ENCODE data around the gene GTF3C4. TPM values are rescaled to one million over a fixed set of nuclear protein-coding genes. Genes with fewer than 3 reads are reported as not detected.

GTF3C4 gene
- total and polyA plus RNA-seq, 4 donors = 3.1 to 18.7 (median 10.8) TPM

DNA sequence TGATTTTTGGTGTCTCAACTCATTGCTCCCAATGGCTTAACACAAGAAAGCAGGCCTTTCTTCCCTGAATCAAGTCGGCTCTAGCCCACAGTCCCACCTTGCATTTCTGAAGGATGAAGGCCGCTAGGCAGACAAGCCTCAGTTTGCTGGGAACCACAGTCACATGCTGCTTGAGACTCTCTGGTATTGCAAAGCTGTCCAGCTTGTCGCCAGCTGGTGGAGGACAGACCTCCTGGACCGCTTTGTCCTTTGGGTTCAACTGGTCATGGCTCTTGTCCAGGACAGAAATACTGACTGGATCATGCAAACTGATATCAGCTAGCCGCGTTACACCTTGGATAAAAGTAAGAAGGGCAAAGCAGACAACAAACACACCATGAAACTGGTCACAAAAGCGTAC, 23.5 kb upstream of the GTF3C4 start:
- ATAC-seq (ENCODE audit: insufficient read depth, low FRiP score) (no peak), DNase-seq (no peak)
- no peak overlapping the region for H3K4me3 ChIP-seq
- 95 to 99% methylated on average over 7 of the region's 7 CpGs for WGBS, 2 donors
- no peak overlapping the region for H3K9ac ChIP-seq (ENCODE audit: insufficient read depth in 1 of 2, low read length in 2 of 2)
- H3K4me1 ChIP-seq (ENCODE audit: control insufficient read depth in 5 of 5, insufficient read depth in 5 of 5, low read length in 5 of 5) = no peaks in the 10 kb centered on the region
- H3K36me3 ChIP-seq (ENCODE audit: control insufficient read depth in 4 of 4, insufficient read depth in 4 of 4, low read length in 4 of 4) = peaks cover 35 to 70% (median 39%) of the 10 kb centered on the region in 4 donors
- TF ChIP-seq, protein P1, sequence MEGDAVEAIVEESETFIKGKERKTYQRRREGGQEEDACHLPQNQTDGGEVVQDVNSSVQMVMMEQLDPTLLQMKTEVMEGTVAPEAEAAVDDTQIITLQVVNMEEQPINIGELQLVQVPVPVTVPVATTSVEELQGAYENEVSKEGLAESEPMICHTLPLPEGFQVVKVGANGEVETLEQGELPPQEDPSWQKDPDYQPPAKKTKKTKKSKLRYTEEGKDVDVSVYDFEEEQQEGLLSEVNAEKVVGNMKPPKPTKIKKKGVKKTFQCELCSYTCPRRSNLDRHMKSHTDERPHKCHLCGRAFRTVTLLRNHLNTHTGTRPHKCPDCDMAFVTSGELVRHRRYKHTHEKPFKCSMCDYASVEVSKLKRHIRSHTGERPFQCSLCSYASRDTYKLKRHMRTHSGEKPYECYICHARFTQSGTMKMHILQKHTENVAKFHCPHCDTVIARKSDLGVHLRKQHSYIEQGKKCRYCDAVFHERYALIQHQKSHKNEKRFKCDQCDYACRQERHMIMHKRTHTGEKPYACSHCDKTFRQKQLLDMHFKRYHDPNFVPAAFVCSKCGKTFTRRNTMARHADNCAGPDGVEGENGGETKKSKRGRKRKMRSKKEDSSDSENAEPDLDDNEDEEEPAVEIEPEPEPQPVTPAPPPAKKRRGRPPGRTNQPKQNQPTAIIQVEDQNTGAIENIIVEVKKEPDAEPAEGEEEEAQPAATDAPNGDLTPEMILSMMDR (IDR thresholded peaks at IDR 0.05; ENCODE audit: control extremely low read depth, extremely low read depth) = no peak
- no peak overlapping the region for H3K27ac ChIP-seq (ENCODE audit: low read depth in 1 of 2, low read length in 1 of 2)
- H3K27me3 ChIP-seq (ENCODE audit: control insufficient read depth in 3 of 3, insufficient read depth in 3 of 3, low read length in 2 of 3) = no peaks in the 10 kb centered on the region
- peaks cover 0 to 3% (median 0%) of the 10 kb centered on the region in 4 donors for H3K9me3 ChIP-seq (ENCODE audit: control insufficient read depth in 4 of 4, insufficient read depth in 3 of 4, low read length in 3 of 4)

DNA sequence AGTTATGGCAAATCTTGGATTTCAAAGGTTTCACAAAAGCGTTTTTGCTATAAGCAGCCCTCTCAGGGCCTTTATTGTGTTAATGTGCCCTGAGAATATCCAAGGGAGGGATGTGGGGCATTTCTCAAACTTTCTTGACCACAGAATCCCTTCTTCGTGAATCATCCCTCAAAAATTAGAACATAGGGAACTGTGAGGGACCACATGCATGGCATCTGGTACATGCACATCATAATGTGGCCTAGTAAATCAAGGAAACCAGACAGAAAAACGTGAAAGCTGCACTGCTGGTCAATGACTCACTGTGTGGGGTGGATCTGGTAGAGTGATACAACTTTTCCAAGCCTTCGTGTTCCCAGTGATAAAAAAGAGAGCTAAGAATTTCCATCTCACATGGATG, 22.9 kb upstream of the GTF3C4 start:
- Histone ChIP-seq H3K27me3 (ENCODE audit: control insufficient read depth in 3 of 3, insufficient read depth in 3 of 3, low read length in 2 of 3) (no peaks in the 10 kb centered on the region), H3K4me3 (no peak overlapping the region), H3K36me3 (ENCODE audit: control insufficient read depth in 4 of 4, insufficient read depth in 4 of 4, low read length in 4 of 4) (peaks cover 35 to 66% (median 40%) of the 10 kb centered on the region in 4 donors), H3K9me3 (ENCODE audit: control insufficient read depth in 4 of 4, insufficient read depth in 3 of 4, low read length in 3 of 4) (peaks cover 0 to 3% (median 0%) of the 10 kb centered on the region in 4 donors), H3K27ac (ENCODE audit: low read depth in 1 of 2, low read length in 1 of 2) (no peak overlapping the region), H3K4me1 (ENCODE audit: control insufficient read depth in 5 of 5, insufficient read depth in 5 of 5, low read length in 5 of 5) (no peaks in the 10 kb centered on the region), H3K9ac (ENCODE audit: insufficient read depth in 1 of 2, low read length in 2 of 2) (no peak overlapping the region)
- TF ChIP-seq, protein P1 (IDR thresholded peaks at IDR 0.05; ENCODE audit: control extremely low read depth, extremely low read depth) = no peak
- WGBS, 2 donors = 90% methylated on average over 4 of the region's 4 CpGs
- no peak for ATAC-seq (ENCODE audit: insufficient read depth, low FRiP score)
- no peak for DNase-seq

DNA sequence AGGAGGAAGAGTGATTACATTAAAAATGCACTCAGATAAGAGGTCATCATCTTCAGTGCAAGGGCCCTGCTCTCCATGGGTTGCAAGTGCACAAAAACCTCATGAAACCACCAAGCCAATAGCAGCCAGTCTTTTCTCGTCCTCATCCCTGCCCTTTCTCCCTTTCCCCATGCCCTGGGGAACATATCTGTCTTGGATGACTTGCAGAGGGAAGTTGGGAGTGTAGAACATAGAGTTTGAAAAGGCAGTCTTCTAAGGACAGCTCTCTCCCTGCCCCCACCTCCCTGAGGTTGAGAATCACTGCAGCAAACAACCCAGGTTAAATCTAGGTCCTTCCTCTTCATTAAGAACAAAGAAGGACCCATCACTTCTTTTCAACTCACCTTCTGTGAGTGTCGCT, 22.5 kb upstream of the GTF3C4 start:
- H3K27ac ChIP-seq (ENCODE audit: low read depth in 1 of 2, low read length in 1 of 2) = no peak overlapping the region
- peaks cover 0 to 3% (median 0%) of the 10 kb centered on the region in 4 donors for H3K9me3 ChIP-seq (ENCODE audit: control insufficient read depth in 4 of 4, insufficient read depth in 3 of 4, low read length in 3 of 4)
- no peak overlapping the region for H3K4me3 ChIP-seq
- WGBS, 2 donors = 84 to 95% methylated on average over 2 of the region's 2 CpGs
- TF ChIP-seq, protein P1 (IDR thresholded peaks at IDR 0.05; ENCODE audit: control extremely low read depth, extremely low read depth) = no peak
- H3K27me3 ChIP-seq (ENCODE audit: control insufficient read depth in 3 of 3, insufficient read depth in 3 of 3, low read length in 2 of 3) = no peaks in the 10 kb centered on the region
- no peak for DNase-seq
- H3K36me3 ChIP-seq (ENCODE audit: control insufficient read depth in 4 of 4, insufficient read depth in 4 of 4, low read length in 4 of 4) = peaks cover 35 to 66% (median 41%) of the 10 kb centered on the region in 4 donors
- H3K4me1 ChIP-seq (ENCODE audit: control insufficient read depth in 5 of 5, insufficient read depth in 5 of 5, low read length in 5 of 5) = no peaks in the 10 kb centered on the region
- H3K9ac ChIP-seq (ENCODE audit: insufficient read depth in 1 of 2, low read length in 2 of 2) = no peak overlapping the region
- ATAC-seq (ENCODE audit: insufficient read depth, low FRiP score) = no peak

DNA sequence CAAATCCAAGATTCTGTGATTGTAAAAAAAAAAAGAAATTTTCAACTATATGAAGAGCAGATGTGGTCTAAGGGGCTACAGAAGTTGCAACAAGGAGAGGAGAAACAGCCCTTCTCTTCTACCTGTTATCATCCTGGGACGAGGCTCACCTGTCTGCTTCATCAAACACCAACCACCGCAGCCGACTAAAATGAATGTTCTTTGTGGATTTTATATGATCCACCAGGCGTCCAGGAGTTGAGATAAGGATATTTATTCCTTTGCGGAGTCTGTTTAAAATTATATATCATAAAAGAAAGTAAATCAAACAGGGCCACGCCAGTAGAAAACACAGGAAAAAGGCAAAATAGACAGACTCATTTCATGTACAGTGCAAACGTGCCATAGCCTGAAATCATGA, 22.0 kb upstream of the GTF3C4 start:
- Histone ChIP-seq H3K4me1 (ENCODE audit: control insufficient read depth in 5 of 5, insufficient read depth in 5 of 5, low read length in 5 of 5) (no peaks in the 10 kb centered on the region), H3K27me3 (ENCODE audit: control insufficient read depth in 3 of 3, insufficient read depth in 3 of 3, low read length in 2 of 3) (no peaks in the 10 kb centered on the region), H3K4me3 (no peak overlapping the region), H3K36me3 (ENCODE audit: control insufficient read depth in 4 of 4, insufficient read depth in 4 of 4, low read length in 4 of 4) (peaks cover 35 to 62% (median 40%) of the 10 kb centered on the region in 4 donors), H3K27ac (ENCODE audit: low read depth in 1 of 2, low read length in 1 of 2) (no peak overlapping the region), H3K9ac (ENCODE audit: insufficient read depth in 1 of 2, low read length in 2 of 2) (no peak overlapping the region), H3K9me3 (ENCODE audit: control insufficient read depth in 4 of 4, insufficient read depth in 3 of 4, low read length in 3 of 4) (peaks cover 0 to 3% (median 0%) of the 10 kb centered on the region in 4 donors)
- DNase-seq (no peak), ATAC-seq (ENCODE audit: insufficient read depth, low FRiP score) (no peak)
- TF ChIP-seq, protein P1 (IDR thresholded peaks at IDR 0.05; ENCODE audit: control extremely low read depth, extremely low read depth) = no peak
- WGBS, 2 donors = 94 to 97% methylated on average over 7 of the region's 7 CpGs
